ENCODE data around the gene MAN1A1. TPM values are rescaled to one million over a fixed set of nuclear protein-coding genes. Genes with fewer than 3 reads are reported as not detected.
A peak's percentile ranks its signal among the peaks of the same experiment; 100 is the strongest.

MAN1A1 gene
- total and polyA plus RNA-seq, 7 donors: 10.2 to 143 (median 81.9) TPM

DNA sequence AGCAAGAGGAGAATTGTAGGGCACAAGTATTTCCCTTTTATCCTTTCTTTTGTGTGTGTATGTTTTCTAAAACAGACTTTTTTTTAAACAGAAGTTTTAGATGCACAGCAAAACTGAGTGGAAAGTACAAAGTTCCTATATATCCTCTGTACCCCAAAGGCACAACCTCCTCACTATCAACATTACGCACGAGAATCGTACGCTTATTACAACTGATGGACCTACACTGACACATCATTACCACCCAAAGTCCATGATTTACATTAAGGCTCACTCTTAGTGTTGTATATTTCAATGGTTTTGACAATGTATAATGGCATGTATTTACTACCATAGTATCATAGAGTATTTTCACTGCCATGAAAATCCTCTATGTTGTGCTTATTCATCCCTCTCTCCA lies 32.6 kb downstream of the MAN1A1 start:
- Histone ChIP-seq H3K36me3 (no peaks in the 10 kb centered on the region), H3K27me3 (no peaks in the 10 kb centered on the region), H3K4me1 (peaks cover 0 to 29% (median 15%) of the 10 kb centered on the region in 4 donors), H3K9me3 (no peaks in the 10 kb centered on the region), H3K4me3 (no peak overlapping the region), H3K27ac (no peak overlapping the region)
- 96 to 99% methylated on average over 4 of the region's 4 CpGs for WGBS, 2 donors
- TF ChIP-seq CTCF (IDR thresholded peaks at IDR 0.05): no peak
- TF ChIP-seq EP300 (IDR thresholded peaks at IDR 0.05): no peak
- TF ChIP-seq POLR2A (IDR thresholded peaks at IDR 0.05): no peak
- no peak for TF ChIP-seq POLR2AphosphoS5 (IDR thresholded peaks at IDR 0.05)
- no peak for DNase-seq
- intact Hi-C loops (cut with DNase I): no loop called here

DNA sequence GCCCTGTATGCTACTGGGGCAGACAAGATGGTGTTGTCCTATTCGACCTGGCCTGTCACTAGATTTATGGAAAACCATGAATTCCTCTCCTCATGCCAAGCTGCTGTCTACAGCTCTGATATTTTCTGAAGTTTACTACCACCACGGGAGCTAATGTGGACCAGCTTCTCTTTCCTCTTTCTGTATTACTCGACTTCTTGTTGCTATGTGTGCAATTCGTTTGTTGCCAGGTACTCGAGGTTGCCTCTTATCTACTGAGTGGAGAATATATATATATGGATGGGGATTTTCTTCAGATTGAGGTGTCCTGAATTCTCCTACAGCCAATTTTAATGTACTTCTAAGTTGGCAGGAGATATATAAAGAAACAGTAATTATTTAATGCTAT lies 34.7 kb downstream of the MAN1A1 start:
- intact Hi-C loops (cut with DNase I): no loop called here
- DNase-seq: no peak
- Histone ChIP-seq H3K27me3 (no peaks in the 10 kb centered on the region), H3K4me1 (peaks cover 0 to 29% (median 18%) of the 10 kb centered on the region in 4 donors), H3K4me3 (no peak overlapping the region), H3K36me3 (no peaks in the 10 kb centered on the region), H3K9me3 (no peaks in the 10 kb centered on the region), H3K27ac (peak overlapping the region in 1 of 4 donors; percentile 27)
- no peak for TF ChIP-seq EP300 (IDR thresholded peaks at IDR 0.05)
- WGBS, 2 donors: 63 to 75% methylated on average over 5 of the region's 5 CpGs

DNA sequence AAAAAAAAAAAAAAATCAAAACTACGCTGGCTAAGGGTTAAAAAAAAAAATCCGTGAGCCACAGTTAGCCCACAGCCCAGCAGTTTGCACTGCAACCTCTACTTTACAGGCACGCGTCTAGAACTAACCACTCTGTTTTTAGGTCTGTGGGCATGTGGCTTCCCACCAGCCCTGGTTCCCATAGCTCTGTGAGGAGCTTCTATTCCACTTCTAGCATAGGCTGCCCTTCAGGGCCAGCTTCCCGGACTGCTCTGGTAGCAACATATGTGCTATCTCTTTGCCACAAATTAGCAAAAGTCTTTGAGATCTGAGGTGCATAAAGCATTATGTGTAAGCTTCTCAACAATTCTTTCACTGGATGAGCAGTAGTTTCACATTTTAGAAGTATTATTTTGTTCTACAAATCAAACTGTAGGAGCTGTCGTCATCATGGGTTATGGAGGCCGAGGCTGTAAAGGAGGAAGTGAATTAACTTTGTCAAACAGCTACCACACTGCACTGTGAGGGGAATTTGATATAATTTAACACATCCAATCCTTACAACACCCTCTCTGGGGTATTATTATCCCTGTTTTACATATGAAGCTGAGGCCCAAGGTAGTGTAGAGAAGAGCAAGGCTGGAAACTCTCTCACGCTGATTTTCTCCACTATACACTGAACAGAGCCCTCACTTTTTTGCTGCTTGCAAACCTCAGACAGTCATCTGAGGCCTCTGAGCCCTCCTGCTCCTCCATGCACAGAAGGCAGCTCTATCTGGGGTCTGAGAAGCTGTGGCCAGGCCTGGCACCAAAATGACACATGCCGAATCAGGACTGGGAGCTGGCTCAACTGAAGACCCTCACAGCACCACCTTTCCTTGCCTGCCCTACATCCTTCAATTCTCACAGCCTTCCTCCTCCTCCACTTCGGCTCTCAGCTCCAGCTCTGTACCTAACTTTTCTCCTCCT lies 35.4 kb downstream of the MAN1A1 start:
- no peaks in the 10 kb centered on the region for H3K9me3 ChIP-seq
- H3K4me3 ChIP-seq: no peak overlapping the region
- peaks cover 0 to 31% (median 20%) of the 10 kb centered on the region in 4 donors for H3K4me1 ChIP-seq
- no peaks in the 10 kb centered on the region for H3K27me3 ChIP-seq
- WGBS, 2 donors: 63 to 73% methylated on average over 10 of the region's 10 CpGs
- DNase-seq: no peak
- no peak for TF ChIP-seq CTCF (IDR thresholded peaks at IDR 0.05)
- TF ChIP-seq EP300 (IDR thresholded peaks at IDR 0.05): no peak
- TF ChIP-seq POLR2A (IDR thresholded peaks at IDR 0.05): no peak
- TF ChIP-seq POLR2AphosphoS5 (IDR thresholded peaks at IDR 0.05): no peak
- peak overlapping the region in 1 of 4 donors; percentile 27 for H3K27ac ChIP-seq
- intact Hi-C loops (cut with DNase I): no loop called here
- no peaks in the 10 kb centered on the region for H3K36me3 ChIP-seq

- no peaks in the 10 kb centered on the region for H3K27me3 ChIP-seq
- peaks cover 0 to 43% (median 20%) of the 10 kb centered on the region in 4 donors for H3K4me1 ChIP-seq
- H3K36me3 ChIP-seq: no peaks in the 10 kb centered on the region
- DNase-seq: no peak
- no peaks in the 10 kb centered on the region for H3K9me3 ChIP-seq
- intact Hi-C loops (cut with DNase I): no loop called here
- TF ChIP-seq POLR2AphosphoS5 (IDR thresholded peaks at IDR 0.05) (peak in 1 of 4 donors; percentile 30), EP300 (IDR thresholded peaks at IDR 0.05) (no peak)
- no peak overlapping the region for H3K4me3 ChIP-seq
- H3K27ac ChIP-seq: no peak overlapping the region
- WGBS, 2 donors: 59 to 64% methylated on average over 4 of the region's 4 CpGs
Observed at GRCh38 chr6:119312875-119313338, 36.7 kb downstream of the MAN1A1 start.

DNA sequence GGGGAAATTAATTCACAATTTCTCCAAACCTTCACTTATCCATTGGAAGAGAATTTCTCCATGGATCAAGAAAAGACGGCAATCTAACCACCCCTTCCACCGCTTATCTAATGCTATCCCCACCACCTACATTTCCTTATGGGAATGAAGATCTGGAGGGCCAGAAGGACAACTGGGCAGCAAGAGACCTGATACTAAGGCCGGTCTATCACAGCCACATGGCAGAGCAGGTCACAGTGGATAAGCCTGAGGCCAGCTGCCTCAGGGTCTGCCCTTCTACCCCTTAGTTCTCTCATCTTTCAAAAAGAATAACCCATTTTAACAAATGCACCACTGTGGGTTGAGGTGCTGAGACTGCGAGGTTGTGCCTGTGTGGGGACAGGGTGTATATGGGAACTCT lies 37.1 kb downstream of the MAN1A1 start:
- DNase-seq: no peak
- no peak overlapping the region for H3K4me3 ChIP-seq
- no peaks in the 10 kb centered on the region for H3K9me3 ChIP-seq
- no peak overlapping the region for H3K27ac ChIP-seq
- intact Hi-C loops (cut with DNase I): no loop called here
- peaks cover 0 to 47% (median 20%) of the 10 kb centered on the region in 4 donors for H3K4me1 ChIP-seq
- H3K36me3 ChIP-seq: no peaks in the 10 kb centered on the region
- no peak for TF ChIP-seq POLR2AphosphoS5 (IDR thresholded peaks at IDR 0.05)
- TF ChIP-seq POLR2A (IDR thresholded peaks at IDR 0.05): no peak
- no peak for TF ChIP-seq EP300 (IDR thresholded peaks at IDR 0.05)
- no peak for TF ChIP-seq CTCF (IDR thresholded peaks at IDR 0.05)
- H3K27me3 ChIP-seq: no peaks in the 10 kb centered on the region
- 90 to 96% methylated on average over 4 of the region's 4 CpGs for WGBS, 2 donors

Data from sigmoid colon (tissue), 7 donors.